HK-2 (cell line): Measurements from ENCODE around the gene SCP2.

Source experiments
- DNase-seq: peaks from one replicate; pipeline ENCODE4 v3.0.0-alpha.2; 2018; ENCODE audit not compliant: unreplicated experiment

Gene SCP2

GRCh38 chr1:53068314-53069099, 141.4 kb downstream of the SCP2 start:
- DNase-seq = no peak

DNA sequence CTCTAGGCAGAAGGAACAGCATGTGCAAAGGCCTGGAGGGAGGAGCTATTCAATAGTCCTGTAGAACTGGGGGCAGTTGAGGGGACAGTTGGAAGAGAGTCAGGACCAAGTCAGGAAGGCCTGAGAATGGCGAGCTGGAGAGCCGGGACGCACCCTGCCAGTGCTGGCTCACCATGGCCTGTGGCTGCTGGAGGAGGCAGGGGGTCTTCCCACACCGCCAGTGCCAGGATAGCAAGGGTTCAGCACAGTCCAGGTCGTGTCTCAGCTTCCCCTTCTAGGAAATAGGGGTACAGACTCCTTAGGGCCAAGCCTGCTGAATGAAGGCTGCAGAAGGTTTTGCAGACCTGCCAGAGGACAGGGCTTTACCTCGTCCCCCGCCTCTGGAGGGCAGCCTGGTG, 142.2 kb downstream of the SCP2 start:
- no peak for DNase-seq

DNA sequence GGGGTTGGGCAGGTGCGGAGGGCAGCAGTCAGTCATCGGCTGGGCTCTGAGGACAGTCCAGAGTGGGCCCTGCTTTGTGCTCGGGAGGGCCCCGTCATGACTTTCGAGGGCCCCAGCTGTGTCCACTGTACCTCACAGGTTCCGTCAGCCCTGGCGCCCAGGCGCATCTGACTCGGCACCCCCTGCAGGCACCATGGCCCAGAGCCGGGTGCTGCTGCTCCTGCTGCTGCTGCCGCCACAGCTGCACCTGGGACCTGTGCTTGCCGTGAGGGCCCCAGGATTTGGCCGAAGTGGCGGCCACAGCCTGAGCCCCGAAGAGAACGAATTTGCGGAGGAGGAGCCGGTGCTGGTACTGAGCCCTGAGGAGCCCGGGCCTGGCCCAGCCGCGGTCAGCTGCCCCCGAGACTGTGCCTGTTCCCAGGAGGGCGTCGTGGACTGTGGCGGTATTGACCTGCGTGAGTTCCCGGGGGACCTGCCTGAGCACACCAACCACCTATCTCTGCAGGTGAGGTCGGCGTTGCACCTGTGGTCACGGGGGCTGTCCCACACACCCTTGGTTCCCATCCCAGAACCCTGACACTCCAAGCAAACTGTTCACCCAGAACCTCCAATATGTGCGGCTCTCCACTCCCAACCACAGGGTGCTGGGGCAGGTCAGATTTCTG, 142.7 kb downstream of the SCP2 start:
- DNase-seq = no peak

DNA sequence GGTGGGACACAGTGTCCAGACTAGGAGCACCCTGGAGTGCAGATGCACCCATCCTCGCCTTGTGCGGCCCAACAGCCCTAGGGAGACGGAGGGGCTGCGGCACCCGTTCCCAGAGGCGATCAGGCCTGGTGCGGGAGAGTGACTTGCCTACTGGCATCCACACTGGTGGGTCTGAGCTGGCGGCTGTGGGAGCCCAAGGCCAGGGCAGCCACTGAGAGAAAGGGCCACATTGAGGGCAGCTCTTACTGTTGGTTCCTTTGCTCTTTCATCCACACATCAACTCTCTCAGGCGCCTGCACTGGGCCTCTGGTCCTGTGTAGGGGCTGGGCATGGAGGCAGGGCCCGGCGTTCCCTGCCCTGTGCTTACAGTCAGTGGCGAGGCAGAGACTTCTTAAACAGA, 143.5 kb downstream of the SCP2 start:
- DNase-seq = no peak

DNA sequence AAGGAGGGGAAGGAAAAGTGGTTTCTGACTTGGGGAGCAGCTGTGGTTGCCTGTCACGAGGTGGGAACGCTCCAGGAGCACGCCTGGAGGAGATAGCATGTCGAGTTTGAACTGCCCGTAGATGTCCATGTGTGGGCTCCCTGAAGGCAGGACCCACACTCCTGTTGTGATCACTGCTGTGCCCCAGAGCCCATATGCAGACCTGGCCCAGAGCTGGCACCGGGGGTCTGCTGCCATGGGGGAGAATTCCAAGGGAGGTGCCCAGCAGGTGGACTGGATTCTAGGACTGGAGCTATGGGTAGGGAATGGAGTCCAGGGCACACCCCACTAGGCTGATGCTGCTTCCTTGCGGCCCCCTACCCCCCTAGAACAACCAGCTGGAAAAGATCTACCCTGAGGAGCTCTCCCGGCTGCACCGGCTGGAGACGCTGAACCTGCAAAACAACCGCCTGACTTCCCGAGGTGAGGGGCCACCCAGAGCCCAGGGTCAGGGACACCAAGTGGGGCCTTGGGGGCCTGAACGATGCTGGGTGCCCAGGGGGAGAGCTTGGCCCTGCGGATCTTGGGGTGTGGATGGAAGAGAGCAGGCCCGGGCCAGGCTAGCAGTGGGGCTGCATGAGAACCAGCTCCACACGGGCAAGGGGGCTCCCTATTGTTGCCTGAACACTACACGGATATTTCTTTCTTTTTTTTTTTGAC, 144.2 kb downstream of the SCP2 start:
- DNase-seq = no peak

GRCh38 chr1:53071915-53072314, 144.8 kb downstream of the SCP2 start:
- no peak for DNase-seq

- no peak for DNase-seq
Observed at GRCh38 chr1:53073287-53073686, 146.2 kb downstream of the SCP2 start.

- DNase-seq = no peak
Observed at GRCh38 chr1:53073868-53074311, 146.8 kb downstream of the SCP2 start.

- no peak for DNase-seq
Observed at GRCh38 chr1:53074313-53075154, 147.5 kb downstream of the SCP2 start.

DNA sequence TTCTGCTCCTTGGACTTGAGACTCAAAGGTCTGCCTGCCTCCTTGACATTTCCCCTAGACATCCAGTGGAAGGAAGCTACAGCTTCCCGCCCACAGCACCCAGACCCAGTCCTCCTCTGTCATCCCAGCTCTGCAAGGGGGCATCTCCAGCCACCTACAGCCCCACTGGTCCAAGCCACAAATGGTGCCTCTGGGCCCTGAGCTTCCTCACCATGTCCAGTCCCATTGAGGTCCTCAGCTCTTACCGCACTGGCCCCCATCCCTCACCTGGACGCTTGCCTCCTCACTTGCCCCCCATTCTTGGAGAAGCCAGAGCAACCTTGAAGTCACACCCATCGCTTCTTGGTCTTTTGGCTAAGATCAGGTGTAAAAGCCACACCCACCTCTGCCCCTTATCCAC, 148.1 kb downstream of the SCP2 start:
- no peak for DNase-seq

DNA sequence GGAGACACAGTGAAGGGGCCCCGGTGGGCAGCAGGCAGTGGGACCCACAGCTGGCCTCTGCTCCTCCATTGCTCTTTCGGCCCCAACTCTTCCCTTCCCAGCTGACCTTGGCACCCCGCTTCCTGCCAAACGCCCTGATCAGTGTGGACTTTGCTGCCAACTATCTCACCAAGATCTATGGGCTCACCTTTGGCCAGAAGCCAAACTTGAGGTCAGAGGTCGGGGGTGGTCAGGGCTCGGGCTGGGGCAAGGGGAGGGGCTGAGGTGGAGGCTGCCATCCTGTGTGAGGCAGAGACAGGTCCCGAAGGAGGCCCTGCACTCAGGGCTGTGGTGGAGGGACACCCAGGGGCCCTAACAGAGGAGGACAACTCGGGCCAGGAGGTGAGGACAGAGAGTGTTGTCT, 148.7 kb downstream of the SCP2 start:
- DNase-seq = no peak

DNA sequence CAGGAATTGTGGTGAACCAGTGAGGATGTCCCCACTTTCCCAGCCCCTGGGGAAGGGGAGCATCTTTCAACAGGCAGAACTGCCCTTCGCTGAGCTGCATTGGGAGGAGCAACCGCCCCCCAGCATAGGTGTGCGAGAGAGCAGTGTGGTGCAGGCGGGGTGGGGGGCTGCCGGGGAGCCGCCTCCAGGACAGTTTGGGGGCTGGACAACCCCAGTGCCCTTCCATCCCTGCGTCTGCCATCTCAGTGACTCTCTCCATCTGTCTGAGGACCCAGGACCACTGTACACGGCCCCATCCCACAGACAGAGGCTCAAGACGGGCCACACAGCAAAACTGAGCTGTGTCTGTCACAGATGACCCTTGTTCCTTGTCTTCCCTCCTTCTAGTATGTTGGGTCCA, 149.1 kb downstream of the SCP2 start:
- no peak for DNase-seq

DNA sequence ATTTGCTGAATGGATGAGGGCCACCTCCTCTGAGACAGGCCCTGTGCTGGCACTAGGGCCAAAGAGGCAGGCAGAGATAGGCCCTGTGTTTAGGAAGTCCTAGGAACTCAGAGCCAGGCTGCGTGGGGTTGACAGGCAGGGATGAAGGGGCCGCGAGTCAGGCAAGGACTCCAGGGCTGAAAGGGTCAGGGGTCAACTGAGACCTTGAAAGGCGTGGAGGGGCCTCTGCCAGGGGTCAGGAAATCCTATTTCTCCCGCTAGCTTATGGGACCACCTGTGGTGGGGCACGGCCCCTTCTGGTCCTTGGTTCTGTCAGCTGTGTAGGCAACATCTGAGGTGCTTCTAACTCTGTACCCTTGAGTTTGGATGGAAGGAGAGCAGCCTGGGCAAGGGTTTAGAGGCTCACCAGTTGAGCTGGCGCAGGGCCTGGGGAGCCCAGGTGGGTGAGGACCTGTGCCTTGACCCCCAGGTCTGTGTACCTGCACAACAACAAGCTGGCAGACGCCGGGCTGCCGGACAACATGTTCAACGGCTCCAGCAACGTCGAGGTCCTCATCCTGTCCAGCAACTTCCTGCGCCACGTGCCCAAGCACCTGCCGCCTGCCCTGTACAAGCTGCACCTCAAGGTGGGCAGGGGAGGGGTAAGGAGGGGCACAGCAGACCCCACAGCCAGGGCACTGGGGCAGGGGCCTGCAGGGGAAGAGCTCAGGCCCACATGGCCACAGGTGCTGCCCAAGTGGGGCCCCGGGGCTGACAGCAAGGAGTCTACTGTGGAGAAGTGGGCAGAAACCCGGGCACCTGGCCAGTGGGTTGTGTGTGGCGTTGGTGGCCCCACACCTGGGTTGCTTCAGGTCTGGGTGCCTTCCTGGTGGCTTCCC, 149.9 kb downstream of the SCP2 start:
- DNase-seq = no peak

DNA sequence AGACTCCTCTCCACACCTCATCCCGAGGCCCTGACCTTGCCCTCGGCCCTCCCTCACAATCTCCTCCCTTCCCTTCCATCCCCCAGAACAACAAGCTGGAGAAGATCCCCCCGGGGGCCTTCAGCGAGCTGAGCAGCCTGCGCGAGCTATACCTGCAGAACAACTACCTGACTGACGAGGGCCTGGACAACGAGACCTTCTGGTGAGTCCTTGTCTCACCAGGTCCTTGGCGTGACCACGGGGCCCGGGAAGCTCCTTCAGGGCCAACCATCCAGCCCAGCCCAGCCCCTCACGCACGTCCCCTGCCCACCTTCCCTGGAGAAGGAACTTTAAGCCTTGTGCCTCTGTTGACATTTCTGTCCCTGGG, 150.5 kb downstream of the SCP2 start:
- no peak for DNase-seq

DNA sequence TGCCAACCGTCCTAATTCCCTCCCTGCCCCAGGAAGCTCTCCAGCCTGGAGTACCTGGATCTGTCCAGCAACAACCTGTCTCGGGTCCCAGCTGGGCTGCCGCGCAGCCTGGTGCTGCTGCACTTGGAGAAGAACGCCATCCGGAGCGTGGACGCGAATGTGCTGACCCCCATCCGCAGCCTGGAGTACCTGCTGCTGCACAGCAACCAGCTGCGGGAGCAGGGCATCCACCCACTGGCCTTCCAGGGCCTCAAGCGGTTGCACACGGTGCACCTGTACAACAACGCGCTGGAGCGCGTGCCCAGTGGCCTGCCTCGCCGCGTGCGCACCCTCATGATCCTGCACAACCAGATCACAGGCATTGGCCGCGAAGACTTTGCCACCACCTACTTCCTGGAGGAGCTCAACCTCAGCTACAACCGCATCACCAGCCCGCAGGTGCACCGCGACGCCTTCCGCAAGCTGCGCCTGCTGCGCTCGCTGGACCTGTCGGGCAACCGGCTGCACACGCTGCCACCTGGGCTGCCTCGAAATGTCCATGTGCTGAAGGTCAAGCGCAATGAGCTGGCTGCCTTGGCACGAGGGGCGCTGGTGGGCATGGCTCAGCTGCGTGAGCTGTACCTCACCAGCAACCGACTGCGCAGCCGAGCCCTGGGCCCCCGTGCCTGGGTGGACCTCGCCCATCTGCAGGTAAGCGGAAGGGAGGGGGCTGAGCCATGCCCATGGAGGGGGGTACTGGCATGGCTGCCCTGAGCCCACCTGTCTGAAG, 151.4 kb downstream of the SCP2 start:
- no peak for DNase-seq

DNA sequence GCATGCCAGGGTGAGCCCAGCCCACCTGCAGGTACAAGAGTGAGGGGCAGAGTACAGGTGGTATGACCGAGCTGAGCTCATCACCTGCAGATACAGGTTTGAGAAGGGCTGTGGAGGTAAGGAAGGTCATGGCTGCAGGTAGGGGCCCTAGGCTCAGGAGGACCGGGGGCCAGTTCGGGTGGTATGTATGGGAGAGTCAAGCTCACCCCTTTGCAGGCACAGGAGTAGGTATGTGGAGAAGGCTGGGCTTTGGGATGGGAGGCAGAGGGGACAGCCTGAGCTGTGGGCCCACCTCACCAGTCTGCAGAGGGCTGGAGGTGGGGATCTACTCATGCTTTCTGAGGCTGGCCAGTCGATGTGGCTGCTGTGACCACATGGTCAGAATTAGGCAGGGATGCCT, 152.2 kb downstream of the SCP2 start:
- DNase-seq = no peak

DNA sequence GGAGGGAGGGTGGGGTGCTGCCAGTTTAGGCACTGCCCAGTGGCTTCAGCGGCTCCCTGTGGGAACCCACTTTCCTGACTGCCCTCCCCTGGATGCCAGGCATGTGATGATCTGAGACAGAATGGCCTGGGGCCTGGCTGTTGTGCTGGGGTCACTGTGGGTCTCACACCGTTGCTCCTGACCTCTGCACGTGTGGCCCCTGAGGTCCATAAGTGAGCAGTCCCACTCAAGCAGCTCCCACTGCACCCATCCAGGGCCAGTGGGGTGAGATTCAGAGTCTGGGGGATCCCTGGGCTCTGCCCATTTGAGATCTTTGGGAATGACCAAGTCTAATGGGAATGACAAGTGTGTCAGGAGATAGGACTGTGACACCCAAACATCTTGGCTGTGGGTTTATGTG, 153.0 kb downstream of the SCP2 start:
- DNase-seq = no peak

- DNase-seq = no peak
Observed at GRCh38 chr1:53080769-53081168, 153.7 kb downstream of the SCP2 start.

- DNase-seq = no peak
Observed at GRCh38 chr1:53081384-53082066, 154.4 kb downstream of the SCP2 start.
